ENCODE data around the gene LILRA5.
"Not testable (repeated sequence)": the region's sequence is repeated elsewhere in the genome, so short reads cannot be mapped to it uniquely, and the experiment has no call there.

LILRA5 gene

DNA sequence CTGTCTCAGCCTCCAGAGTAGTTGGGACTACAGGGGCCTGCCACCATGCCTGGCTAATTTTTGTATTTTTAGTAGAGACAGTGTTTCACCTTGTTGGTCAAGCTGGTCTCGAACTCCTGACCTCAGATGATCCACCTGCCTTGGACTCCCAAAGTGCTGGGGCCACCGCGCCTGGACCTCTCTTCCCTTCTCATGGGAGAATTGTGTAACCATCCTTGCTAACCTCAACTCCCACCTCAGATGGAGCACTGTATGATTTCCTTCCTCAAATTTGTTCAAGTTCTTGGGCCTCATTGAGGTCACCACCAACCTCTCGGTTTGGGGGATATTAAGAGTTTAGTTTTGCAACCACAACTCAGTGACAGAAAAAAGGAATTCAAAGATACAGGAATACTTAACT lies 10.7 kb downstream of the LILRA5 start:
- DNase-seq (ENCODE audit: low read depth in 2 of 2), result no peak

DNA sequence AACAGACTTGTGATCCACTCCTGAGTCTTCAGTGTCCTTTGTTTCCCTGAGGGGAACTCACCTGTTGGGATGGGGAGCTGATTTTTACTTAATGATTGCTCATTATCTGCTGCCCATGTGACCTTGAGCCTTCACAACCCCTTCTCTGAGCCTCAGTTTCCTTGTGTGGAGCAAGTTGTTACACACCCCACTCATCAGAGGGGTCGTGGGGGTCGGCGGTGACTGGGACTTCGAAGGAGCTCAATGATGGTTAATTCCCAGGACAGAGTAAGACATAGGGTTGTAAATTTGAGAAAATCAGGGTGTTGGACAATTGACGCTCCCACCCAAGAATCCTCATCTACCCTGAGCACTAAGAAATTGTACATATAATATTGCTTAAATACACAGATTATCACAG lies 13.5 kb downstream of the LILRA5 start:
- no peak for DNase-seq (ENCODE audit: low read depth in 2 of 2)

- DNase-seq (ENCODE audit: low read depth in 2 of 2), result no peak
These were observed 13.9 kb downstream of the LILRA5 start for GRCh38 chr19:54299126-54299498.

GRCh38 chr19:54298357-54299125 lies 14.4 kb downstream of the LILRA5 start:
- no peak for DNase-seq (ENCODE audit: low read depth in 2 of 2)

- no peak for DNase-seq (ENCODE audit: low read depth in 2 of 2)
These were observed 15.1 kb downstream of the LILRA5 start for GRCh38 chr19:54297759-54298305.

DNA sequence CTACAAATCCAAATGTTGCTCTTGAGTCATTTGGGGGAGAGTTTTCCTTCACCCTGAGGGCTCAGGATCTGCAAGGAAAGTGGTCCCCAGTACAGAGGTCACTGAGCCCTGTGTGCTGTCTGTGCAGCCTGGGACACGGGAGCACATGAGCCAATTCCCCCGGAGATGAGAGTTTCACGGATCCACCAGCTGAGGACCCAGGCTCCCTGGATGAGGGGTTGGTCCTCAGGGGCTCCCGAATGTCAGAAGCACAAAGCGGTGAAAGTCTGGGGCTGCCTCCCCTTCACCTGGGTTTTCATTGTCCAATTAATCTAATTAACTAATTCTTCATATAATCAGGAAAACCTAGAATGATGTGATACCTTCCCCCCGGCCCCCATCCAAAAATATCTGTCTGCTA lies 18.4 kb downstream of the LILRA5 start:
- no peak for DNase-seq (ENCODE audit: low read depth in 2 of 2)

GRCh38 chr19:54289160-54289559 lies 23.8 kb downstream of the LILRA5 start:
- not testable (repeated sequence) for DNase-seq (ENCODE audit: low read depth in 2 of 2)

DNA sequence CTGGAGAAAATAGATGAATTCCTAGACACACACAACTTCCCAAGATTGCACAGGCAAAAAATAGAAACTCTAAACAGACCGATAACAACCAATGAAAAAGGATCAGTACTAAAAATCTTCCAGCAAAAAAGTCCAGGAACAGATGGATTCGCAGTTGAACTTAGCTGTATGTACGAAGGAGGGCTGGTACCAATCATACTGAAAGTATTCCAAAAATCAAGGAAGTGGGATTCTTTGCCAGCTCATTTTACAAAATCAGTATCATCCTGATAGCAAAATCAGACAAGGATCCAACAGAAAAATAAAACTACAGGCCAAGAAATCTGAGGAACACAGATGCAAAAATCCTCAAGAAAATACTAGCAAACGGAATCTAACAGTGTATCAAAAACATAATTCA lies 25.5 kb downstream of the LILRA5 start:
- DNase-seq (ENCODE audit: low read depth in 2 of 2), result no peak

DNA sequence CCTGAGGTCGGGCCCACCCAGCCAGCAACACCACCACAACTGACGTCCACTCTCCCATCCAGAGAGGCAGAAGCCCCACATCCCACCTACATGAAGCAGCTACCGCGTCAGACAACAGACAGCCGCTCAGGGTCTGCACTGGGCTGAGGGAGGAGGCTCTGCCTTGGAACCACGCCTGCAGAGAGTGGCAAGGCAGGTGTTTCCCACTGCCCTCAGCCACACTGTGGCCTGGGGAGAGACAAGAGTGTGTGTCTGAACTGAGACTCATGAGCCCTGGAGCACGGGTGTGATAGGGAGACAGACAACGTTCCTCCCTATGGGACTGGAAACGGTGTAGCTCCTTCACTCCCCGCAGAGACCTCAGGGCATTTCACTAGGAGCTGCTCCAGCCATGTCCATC lies 26.7 kb downstream of the LILRA5 start:
- not testable (repeated sequence) for DNase-seq (ENCODE audit: low read depth in 2 of 2)

DNA sequence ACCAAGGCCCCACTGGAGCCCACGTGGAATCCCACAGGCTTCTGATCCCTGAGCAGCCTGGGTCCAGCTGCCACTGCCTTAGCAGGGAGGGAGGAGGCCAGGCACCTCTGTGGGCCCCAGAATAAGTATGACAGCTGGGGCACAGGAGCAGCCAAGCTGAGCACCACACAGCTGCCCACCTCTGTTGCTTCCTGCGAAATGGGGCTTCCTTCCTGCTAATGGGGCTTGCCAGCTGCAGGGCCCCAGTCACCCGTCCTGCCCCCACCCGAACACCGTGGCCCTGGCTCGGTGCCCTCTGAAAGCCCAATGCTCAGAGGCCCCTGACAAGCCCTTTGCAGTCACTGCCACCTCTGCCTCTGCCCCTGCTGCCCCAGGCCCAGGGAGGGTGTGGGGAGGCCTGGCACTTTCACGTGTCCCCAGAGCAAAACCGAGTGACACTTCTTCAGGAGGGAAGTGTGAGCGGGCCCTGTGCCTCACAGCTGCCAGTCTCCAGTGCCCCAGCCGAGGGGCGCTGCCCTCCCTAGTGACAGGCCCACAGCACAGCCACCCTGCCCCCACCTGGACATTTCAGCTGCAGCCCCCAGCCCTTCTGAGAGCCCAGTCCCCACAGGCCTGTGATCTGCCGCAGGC lies 27.4 kb downstream of the LILRA5 start:
- not testable (repeated sequence) for DNase-seq (ENCODE audit: low read depth in 2 of 2)

- DNase-seq (ENCODE audit: low read depth in 2 of 2), result no peak
These were observed 30.1 kb downstream of the LILRA5 start for GRCh38 chr19:54282686-54283470.

- DNase-seq (ENCODE audit: low read depth in 2 of 2), result not testable (repeated sequence)
These were observed 31.3 kb downstream of the LILRA5 start for GRCh38 chr19:54281729-54282075.

DNA sequence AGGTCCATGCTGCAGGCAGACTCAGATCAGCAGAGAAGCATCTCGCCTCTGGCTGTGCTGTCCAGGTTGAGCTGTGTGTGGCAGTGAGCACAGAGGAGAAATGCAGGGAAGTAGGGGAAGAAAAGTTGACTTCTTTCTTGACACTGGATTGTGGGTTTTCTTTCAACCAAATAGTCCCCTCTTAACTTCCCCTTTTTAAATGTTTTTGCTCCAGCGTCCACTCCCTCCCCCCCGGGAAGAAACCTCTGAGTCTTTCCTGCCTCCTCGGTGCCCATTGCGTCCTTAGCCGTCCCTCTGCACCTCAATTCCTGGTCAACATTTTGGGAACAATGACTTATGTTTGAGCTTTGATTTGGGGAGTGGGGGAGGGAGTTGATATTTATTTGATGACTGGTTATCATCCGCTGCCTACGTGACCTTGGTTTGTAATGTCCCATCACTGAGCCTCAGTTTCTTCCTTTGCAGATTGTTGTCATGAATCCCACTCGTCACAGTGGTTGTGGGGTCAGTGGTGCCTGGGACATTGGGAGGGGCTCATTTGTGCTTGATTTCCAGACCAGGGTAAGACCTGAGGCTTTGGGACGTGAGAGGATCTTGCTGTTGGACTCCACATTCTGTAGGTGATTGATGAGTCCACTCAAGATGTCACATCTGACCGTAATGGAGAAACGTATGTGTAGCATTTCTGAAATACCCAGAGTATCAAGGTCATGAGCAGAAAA lies 31.8 kb downstream of the LILRA5 start, which contains the start of gene LILRB2:
LILRB2 (minus strand) TSS at position 104 of the 722 bp plus-strand sequence. CDS start 614 bp downstream, outside the sequence.
- DNase-seq (ENCODE audit: low read depth in 2 of 2), result no peak

GRCh38 chr19:54280441-54280840 lies 32.5 kb downstream of the LILRA5 start:
- not testable (repeated sequence) for DNase-seq (ENCODE audit: low read depth in 2 of 2)

DNA sequence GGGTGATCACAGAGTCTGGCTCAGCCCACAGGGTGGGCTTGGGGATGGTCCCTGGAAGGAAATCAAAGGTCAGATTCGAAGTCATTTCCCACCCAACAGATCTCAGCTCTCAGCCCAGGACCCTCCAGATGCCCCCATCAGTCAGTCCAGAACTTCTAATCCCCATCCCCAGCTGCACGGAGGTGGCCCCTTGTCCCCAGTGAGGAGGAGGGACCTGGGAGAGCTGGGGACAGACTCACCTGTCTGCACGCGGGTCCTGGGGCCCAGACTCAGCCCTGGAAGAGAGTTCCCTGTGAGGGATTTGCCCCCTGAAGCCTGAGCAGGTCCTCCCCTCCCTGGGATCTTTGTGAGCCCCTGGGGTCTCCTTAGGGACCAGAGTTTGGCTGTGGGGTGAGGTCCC lies 32.9 kb downstream of the LILRA5 start:
- DNase-seq (ENCODE audit: low read depth in 2 of 2), result not testable (repeated sequence)

GRCh38 chr19:54279406-54279962 lies 33.5 kb downstream of the LILRA5 start:
- DNase-seq (ENCODE audit: low read depth in 2 of 2), result no peak

GRCh38 chr19:54278571-54279195 lies 34.3 kb downstream of the LILRA5 start:
- DNase-seq (ENCODE audit: low read depth in 2 of 2), result not testable (repeated sequence)

- not testable (repeated sequence) for DNase-seq (ENCODE audit: low read depth in 2 of 2)
These were observed 34.9 kb downstream of the LILRA5 start for GRCh38 chr19:54278056-54278455.

DNA sequence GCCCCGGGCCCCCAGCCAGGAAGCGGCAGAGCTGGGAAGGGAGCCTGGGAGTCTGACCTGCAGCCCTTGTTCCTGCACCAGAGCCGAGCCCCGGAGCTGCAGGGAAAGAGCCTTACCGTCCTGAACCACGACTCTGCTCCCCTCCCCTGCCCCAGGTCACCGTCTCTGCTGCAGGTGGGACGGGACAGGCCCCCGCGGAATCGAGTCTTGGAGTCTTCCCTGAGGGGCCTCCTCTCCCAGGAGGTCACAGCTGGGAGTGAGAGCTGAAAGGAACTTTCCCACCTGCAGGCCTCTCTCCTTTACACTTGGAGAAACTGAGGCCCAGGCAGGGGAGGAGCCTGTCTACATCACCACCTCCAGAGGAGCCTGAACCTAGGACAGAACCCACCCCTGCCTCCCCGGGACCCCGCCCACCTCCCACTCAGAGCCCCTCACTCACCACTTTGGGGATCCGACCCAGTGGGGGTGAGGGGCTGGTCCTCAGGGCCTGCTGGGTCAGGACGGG lies 35.8 kb downstream of the LILRA5 start:
- not testable (repeated sequence) for DNase-seq (ENCODE audit: low read depth in 2 of 2)

- DNase-seq (ENCODE audit: low read depth in 2 of 2), result no peak
These were observed 37.0 kb downstream of the LILRA5 start for GRCh38 chr19:54275951-54276350.

DNA sequence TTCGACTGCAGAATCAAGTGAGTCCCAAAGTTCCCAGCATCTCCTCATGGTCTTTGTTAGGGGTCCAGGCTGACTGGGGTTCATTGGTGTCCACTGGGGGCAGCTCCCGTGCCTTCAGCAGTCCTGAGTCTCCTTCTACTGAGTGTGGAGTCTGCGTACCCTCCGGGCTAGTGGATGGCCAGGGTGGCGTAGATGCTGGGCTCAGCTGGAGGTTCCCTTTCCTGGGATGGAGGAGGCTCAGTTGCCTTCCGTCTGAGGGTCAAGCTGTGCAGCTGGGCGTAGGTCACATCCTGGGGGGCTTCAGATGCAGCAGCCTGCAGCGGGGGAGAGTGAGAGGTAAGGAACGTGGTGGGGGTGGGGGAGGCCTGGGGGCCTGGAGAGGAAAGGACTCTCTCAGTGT lies 38.5 kb downstream of the LILRA5 start:
- not testable (repeated sequence) for DNase-seq (ENCODE audit: low read depth in 2 of 2)
